CD4-positive, alpha-beta T cell treated with Interleukin-10 for 1 hour (primary cell): ENCODE results near the gene MGMT.

ENCODE experiments used
- DNase-seq: peaks from one replicate; pipeline ENCODE4 v3.0.0-alpha.2; 2020

MGMT gene

DNA sequence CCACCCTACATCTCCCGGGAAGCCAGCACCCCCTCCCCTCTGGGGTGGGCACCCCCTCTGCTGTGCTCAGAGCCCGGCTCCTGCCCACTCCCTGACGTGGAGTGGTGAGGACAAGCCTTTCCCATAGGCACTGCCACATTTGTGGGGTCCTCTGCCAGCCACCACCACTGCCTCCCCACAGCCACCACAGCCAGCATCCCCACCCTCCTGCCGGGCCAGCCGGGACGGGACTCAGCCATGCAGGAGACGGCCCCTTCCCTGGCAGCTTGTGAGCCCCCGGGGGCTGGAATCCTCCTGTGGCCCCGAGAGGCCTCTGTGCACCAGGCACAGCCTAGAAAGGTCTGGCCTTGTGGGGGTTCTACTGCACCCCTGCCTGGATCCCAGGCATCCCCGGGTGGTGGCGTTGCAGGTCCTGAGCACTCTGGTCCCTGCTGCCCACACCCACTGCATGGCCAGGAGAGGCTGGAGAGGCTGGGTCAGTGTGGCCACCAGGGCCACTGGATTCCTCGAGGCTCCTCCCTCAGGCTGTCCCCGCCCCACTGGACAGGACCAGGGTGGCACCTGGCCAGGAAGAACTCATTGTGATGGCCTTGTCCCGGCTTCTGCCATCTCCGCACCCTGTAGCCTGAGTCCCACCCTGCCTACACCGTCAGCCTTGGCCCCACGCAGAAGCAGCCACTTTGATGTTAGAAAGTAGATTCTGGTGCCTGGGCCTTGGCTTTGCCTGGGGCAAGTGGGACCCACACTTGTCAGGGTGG, 349.0 kb downstream of the MGMT start:
- no peak for DNase-seq

DNA sequence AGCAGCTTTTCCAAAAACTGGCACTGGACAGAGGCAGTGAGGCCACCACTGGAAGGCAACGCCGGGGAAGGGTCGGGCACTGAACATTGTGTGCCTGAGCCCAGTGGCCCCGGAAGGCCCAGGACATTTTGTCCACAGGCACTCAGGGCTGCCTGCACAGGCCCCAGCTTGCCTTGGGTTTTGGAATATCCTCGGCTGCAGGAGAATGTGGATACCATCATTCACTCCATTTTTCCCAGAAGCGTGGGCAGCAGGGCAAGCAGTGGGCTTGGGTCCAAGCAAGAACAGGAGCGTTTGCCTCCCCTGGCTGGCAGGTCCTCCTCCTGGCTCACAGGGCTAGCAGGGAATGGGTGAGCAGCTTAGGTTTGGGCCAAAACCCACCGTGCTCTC, 349.6 kb downstream of the MGMT start:
- DNase-seq = no peak
